HG02623 (cell line): ENCODE data around the gene TTC39A.

Experiments
- ATAC-seq: cut with Tn5 transposase; IDR thresholded peaks from one replicate; pipeline ENCODE4 v1.9.1; 2021; ENCODE audit warnings: moderate library complexity; ENCODE audit not compliant: unreplicated experiment

The TTC39A gene

GRCh38 chr1:51316113-51316845 is 14.1 kb downstream of the TTC39A start:
- ATAC-seq, result no peak

DNA sequence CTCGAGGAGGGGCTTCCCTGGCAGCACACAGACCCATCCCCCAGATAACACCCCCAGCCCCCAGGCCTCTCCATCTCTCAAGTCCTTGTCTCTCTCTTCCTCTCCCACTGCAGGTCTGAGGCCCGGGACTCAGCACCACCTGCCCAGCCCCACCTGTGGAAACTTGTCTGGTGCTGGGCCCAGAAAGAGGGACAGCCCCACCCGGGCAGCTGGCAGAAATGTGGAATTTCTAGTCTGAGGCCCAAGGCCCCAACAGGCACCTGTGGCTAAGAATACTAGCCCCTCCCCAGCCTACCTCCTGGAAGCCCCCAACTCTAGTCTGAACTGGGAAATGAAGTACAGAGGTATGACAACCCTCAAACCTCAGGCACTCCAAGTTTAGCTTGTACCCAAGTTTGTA is 15.4 kb downstream of the TTC39A start:
- ATAC-seq, result no peak

DNA sequence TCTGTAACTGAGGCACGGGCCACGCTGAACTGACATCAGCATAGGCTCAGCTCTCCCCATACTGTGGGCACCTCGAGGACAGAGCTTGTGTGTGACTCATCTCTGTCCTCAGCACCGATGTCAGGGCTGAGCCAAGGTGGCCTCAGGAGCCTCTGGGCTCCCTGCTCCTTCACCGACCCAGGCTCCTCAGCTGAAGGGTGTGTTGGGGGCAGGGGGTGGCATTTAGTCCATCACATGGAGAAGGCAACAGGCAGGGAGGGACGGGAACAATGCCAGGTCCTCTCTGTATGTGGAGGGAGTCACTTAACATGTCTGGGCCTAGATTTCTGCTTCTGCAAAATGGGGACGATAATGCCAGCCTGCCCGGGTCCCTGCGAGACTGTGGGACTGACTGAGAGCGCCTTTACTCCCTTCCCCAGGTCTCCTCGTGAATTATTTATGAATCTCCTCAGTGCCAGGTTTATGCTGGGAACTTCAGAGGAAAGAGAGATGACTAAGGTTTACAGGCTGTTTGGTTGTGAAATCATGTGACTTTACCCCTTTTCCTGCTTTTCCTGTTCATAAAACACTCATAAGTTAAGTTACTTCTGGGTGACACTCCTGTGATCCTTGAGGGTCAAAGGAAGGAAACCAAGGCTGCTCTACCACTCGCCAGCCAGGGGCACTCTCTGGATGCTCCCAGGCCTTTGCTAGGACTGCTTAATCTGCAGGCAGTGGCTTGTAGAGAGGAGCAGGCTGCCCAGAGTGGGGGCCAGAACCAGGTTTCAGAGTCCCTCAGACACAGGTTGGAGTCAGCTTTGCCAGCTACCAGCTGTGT is 16.2 kb downstream of the TTC39A start:
- no peak for ATAC-seq

GRCh38 chr1:51313268-51313852 is 17.0 kb downstream of the TTC39A start:
- no peak for ATAC-seq

DNA sequence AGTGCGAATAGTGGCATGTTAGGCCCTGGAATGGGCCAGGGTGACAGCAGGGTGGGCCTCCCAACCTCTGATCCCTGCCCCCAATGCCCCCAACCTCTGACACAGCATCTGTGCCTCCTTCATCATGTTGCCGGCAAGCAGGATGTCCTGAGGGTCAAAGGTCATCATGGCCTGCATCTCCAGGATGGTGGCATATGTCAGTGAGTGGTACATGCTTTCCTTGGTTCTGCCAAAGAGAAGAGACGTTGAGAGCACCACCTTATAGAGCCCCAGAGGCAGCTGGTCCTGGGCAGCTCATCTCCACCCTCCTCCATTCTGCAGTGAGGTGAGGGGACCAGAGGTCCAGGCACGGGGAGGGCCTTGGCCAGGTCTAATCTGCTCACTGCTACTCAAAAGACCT is 17.6 kb downstream of the TTC39A start:
- ATAC-seq, result no peak

DNA sequence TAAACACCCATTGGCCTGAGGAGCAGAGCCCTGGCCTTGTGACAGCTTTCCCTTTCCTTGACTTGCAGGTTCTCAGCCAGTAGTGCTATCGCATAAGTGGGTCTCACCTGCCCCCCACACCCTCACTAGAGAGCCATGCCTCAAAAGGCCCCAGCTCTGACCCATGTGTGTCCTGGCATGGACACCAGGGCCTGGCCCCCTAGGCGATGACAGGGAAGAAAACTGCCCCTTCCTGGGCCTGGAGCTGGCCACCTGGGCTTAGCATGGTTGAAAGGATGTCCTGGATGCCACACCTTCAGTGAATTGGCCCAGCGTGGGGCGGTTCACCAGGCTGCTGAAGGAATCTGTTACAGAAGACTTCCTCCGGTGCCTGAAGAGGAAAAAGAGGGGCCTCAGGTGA is 18.5 kb downstream of the TTC39A start:
- ATAC-seq, result no peak

DNA sequence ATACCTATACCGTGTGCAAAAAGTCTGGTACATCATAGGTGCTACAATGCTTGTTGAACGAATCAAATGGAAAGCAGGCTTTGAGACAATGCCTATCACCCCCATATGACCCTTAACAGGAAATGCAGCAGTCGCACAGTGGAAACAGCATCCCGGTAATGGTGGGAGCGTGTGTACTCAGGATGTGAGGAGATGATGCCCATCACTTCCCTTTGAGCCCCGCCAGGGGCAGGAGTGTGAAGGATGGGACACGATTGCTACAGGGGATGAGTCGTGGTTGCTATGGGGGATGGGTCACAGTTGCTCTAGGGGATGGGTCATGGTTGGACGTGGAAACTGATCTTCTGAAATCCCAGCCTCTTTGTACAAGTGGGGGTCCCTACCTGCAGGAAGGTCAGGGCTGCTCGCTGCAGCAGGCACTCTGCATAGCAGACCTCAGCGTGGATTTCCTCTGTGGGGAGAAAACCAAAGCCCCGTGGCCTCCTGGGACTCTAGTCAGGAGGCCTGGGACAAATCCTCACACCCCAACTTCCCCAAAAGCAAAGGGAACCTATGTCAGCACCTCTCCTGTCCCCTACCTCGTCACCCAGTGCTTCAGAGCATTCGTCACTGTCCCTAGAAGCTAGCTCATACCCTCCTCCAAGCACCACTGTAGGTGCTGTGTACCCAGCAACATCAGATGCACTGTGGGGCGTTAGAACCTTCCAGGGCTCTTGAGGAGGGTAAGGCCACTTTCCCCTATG is 19.3 kb downstream of the TTC39A start:
- no peak for ATAC-seq

DNA sequence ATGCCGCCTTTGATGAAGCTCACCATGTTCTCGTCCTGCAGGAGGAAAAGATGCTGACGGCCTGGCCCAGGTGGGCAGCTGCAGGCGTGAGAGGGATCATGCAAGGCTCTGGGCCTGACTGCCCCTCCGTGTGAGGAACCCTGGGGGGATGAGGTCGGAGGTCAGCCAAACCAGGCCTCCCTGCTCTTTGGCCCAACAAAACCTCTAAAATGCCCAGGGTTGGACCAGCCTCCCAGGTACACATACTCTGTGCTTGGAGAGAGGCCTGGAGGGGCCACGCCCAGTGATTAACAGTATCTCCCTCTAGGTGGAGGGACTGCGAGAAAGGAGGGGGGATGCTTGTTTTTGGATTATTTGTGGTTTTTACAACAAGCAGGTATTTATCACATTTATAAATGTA is 21.1 kb downstream of the TTC39A start:
- no peak for ATAC-seq

DNA sequence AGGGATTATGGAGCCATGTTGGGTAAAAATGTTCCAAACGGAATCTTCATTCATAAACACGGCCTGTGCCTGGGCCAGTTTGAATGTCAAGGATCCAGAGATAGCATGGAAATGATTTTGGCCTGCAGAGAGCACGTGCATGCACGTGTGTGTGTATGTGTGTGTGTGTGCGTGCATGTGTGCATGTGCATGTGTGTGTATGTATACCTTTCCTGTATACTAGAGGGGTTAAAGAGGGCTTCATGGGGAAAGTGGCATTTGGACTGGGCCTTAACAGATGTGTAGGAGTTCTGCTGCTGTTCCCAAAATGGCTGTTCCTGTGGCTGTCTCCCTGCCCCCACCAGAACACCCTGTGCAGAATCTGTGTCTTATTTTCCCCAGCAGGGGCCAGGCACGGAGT is 21.7 kb downstream of the TTC39A start:
- no peak for ATAC-seq

GRCh38 chr1:51306950-51307349 is 23.4 kb downstream of the TTC39A start:
- ATAC-seq, result no peak

GRCh38 chr1:51305371-51305823 is 25.0 kb downstream of the TTC39A start:
- no peak for ATAC-seq

DNA sequence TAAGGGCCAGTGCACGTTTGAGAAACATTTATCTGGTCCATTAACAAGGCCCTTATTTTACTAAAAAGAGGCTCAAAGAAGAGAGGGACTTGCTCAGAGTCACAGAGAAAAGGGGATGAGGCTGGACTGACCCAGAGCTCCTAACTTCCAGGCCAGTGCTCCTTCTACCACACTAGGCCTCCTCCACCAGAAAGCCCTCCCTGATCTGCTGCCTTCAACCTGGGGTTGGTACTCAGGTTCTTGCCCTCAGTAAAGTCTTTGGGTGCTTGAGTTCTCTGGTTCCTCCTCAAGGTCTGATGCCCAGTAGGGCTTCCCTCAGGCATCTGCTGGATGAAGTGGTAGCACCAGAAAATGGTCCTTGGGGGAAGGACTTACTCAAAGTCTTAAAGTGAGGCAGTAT is 26.0 kb downstream of the TTC39A start:
- ATAC-seq, result no peak

DNA sequence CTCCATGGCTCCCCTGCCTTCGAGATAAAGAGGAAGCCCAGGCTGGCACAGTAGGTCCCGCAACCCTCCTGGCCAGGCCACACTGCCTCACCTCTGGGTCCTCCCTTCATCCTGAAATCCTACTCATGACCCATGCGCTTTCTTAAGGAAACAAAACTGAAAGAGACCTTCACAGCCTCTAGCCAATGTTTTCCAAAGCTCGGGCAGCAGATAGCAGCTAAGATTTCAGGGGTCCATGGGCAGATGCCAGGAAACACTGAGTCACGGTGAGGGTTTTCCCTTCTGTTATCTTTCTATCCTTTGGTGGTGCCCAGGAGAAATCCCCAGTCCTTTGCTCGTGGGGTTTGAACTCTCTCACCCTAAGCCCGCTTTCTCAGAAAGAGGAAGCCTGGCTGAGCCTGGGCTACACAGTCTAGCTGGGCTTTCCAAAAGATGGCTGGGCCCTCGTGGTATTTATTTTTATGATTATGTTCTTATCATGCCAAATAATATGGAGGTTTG is 26.6 kb downstream of the TTC39A start:
- peak; percentile 37 for ATAC-seq

DNA sequence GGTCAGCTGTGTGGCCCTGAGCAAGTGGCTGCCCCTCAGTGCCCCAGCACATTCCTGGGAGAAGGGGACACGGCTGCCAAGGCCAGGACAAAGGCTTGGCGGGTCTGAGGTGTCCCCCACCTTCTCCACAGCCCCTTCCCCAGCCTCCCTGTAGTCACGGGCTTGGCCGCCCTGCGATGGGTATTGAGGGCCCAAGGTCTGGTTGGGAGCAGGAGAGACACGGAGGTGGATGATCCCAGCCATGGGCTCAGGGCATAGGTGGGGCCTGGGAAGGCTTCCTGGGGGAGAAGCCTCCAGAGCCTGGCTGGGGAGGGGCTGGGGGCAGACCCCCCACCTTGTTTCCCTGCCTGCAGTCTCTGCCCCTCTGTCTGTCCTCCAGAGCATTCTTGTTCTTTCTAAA is 27.0 kb downstream of the TTC39A start:
- no peak for ATAC-seq

DNA sequence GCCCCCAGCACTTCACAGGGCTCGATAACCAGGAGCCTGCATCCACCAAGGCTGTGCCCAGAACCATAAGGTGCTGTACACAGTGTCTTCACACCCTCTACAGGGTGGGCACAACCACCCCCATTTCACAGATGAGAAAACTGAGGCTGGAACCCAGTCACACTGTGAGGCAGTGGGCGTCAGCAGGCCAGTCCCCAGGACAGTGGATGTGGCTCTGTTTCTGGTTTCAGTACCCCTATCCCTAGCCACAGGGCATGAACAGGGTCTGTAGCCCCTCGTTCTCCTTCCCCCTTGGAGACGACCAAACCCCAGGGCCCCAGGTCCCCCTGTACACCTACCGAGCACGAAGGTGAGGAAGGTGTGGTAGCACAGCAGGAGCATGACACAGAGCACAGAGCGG is 27.6 kb downstream of the TTC39A start:
- ATAC-seq, result no peak

DNA sequence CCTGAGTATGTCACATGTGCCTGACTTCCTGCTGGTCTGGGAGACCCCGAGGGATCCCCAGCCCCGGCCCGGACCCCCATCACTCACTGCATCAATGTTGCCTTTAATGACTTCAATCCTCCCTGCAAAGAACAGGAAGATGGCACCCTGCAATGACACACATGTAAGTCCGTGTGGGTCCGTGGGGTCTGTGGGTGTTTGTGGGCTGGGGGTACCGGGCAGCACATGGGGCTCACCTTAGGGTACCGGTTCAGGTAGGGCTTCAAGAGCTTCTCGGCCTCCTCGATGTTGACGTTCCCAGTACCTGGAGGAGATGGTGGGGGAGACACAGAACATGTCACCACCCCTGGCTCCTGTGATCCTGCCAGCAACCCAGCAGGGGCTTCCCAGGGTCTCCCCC is 28.1 kb downstream of the TTC39A start:
- no peak for ATAC-seq

DNA sequence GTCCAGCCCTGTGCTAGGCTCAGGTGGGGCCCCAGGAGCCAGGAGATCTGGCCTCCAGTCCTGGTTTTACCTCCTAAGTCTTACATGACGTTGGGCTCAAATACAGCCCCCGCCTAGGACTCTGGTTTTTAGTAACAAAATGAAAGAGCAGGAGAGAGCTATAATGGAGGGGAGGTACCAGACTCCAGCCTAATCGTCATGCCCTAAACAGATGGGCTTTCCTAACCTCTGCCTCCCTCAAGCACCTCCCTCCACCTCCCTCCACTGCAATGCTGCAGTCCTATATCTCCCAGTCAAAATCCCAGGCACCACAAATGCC is 28.6 kb downstream of the TTC39A start:
- no peak for ATAC-seq

GRCh38 chr1:51301152-51301843 is 29.1 kb downstream of the TTC39A start:
- ATAC-seq, result peak; percentile 31

GRCh38 chr1:51299981-51300670 is 30.2 kb downstream of the TTC39A start:
- no peak for ATAC-seq
